Activated CD4-positive, alpha-beta T cell treated with anti-CD3 and anti-CD28 coated beads, Interleukin-2, amount 50 U/mL, for 24 hours (primary cell): ENCODE measurements around the gene PDCD4.
"Not testable (repeated sequence)": the region's sequence is repeated elsewhere in the genome, so short reads cannot be mapped to it uniquely, and the experiment has no call there.

ENCODE experiments used
- DNase-seq, 2 donors: peaks; one replicate each; pipeline ENCODE4 v3.0.0-alpha.2; 2020; ENCODE audit warnings: low read depth in 1 of 2, low spot score in 1 of 2

The PDCD4 gene

DNA sequence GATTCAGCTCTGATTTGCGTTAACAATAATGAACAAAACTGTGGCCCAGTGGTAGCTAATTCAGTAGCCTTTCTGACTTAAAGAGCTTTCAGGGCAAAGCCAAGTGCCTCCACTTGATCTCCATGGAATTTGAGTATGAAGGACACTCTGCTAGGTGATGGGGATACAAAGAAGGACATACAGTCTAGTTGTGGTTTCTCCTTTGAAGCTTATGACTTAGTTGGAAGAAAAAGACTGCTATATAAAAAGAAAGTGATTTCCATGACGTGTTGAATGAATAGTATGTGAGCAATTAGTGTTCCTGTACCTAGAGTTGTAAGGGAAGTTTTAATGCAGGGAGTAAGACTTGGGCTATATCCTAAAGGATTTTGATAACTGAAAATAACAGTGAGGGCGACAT, 8.3 kb downstream of the PDCD4 start:
- DNase-seq, result no peak

DNA sequence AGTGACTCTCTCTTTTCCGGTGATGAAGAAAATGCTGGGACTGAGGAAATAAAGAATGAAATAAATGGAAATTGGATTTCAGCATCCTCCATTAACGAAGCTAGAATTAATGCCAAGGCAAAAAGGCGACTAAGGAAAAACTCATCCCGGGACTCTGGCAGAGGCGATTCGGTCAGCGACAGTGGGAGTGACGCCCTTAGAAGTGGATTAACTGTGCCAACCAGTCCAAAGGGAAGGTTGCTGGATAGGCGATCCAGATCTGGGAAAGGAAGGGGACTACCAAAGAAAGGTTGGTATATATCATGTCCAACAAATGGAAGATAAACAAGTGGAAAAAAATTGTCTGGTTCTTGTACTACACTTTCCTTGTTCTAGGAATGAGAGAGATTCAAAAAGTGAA, 9.5 kb downstream of the PDCD4 start:
- DNase-seq, result no peak

DNA sequence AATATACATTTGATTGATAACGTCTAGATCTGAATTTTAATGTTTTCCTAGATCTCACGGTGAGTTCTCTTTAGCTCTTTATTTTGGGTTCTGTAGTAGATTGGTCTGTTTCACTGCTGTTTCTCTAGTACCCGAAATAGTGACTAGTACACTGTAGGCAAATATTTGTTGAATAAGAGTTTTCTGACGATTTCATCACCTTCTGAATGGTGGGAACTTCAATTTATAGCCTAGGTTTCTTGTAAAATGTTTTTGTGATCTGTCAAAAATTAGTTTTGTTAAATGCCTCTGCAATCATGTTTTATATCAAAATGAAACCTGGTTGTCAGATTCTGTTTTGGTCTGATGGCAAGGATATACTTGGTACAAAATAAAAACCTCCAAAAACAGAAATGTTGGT, 10.2 kb downstream of the PDCD4 start:
- DNase-seq, result no peak

DNA sequence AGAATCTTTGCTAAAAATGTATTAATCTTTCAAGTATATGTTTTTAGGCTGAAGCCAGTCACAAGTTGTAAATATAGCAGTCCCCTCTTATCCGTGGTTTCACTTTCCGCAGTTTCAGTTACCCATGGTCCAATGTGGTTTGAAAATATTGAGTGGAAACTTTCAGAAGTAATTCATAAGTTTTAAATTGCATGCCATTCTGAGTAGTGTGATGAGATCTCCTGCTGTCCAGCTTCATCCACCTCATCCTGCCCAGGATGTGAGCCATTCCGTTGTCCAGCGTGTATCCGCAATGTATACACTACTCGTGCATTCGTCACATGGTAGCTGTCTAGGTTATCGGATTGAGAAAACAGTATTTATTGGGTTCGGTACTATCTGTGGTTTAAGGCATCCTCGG, 12.2 kb downstream of the PDCD4 start:
- DNase-seq, result no peak

DNA sequence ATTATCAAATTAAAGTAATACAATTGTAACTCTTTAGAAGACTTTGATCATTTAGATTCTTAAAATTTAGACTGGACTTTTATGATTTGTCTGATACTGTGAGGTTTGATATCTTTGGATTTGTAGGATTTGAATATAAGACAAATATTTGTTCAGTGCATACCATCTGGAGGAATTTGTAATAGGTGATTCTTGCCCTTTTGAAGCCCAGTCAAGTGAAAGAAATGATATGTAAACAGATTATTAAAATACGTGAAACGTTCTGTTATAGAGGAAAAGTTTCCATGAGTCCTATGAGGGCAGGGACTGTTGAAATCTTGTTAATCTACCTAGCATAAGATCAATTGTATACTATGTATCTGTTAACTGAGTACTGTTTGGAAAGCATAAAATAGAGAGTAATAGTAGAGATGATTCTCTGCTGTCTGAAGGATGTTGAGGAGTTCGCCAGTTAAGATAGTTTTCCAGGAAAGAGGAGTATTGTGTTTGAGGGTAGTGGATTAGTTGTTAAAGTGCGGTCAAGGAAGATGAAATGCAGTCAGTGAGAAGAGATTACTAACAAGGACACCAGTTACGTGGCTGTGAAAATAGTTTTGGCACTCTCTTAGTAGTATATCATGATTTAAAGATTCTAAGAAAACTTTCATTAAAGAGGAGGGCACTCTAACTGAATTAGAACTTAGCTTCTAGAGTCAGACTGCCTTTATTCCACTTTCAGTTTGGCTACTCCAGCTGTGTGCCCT, 14.4 kb downstream of the PDCD4 start:
- DNase-seq, result no peak

DNA sequence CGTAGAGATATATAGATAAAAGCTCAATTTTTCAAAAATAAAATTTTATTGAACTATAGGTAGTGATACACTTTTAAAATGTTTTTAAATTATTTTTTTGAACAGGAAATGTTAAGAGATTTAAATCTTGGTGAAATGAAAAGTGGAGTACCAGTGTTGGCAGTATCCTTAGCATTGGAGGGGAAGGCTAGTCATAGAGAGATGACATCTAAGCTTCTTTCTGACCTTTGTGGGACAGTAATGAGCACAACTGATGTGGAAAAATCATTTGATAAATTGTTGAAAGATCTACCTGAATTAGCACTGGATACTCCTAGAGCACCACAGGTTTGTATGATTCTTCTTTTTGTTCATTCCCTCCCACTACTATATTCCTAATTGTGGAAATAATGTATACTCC, 15.8 kb downstream of the PDCD4 start:
- no peak for DNase-seq

DNA sequence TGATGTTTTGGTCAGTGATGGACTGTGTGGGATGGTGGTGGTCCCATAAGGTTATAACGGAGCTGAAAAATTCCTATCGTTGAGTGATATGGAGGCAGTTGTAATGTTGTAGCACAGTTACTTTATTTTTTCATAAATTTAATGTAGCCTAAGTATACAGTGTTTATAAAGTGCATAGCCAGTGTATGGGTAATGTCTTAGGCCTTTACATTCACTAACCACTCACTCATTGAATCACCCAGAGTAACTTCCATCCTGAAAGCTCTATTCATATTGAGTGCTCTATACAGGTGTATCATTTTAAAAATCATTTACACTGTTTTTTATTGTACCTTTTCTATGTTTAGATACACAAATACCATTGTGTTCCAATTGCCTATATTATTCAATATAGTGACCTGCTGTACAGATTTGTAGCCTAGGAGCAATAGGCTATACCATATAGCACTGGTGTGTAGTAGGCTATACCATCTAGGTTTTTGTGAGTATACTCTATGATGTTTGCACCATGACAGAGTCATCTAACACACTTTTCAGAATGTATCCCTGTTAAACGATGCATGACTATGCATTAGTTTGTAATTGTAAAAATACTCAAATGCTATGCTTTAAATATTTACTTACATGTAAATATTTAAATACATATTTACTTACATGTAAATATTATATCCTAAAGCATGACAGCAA, 21.0 kb downstream of the PDCD4 start:
- DNase-seq, result no peak

DNA sequence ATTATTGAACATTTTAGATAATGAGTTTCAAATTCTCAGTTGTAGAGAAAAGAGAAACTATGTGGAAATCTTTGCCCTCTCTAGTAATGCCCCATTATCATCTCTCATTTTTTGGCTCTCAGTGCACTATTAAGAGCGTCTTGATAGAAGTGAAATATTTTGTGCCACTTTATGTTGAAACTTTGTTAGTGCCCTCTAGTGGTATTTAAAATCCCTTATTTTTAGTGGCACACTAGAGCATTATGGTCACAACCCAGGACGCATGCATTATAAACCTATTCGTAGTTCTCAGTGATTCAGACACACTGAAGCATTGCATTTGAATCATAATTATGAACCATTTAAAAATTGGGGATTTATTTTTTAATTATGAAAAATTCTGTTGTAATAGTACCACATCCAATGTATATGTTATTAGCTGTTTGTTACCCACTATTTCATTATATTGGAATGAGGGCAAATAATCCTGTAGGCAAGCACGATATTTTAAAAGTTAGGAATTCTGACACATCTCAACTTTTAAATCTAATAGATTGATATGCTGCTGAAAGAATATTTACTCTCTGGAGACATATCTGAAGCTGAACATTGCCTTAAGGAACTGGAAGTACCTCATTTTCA, 21.9 kb downstream of the PDCD4 start:
- no peak for DNase-seq

DNA sequence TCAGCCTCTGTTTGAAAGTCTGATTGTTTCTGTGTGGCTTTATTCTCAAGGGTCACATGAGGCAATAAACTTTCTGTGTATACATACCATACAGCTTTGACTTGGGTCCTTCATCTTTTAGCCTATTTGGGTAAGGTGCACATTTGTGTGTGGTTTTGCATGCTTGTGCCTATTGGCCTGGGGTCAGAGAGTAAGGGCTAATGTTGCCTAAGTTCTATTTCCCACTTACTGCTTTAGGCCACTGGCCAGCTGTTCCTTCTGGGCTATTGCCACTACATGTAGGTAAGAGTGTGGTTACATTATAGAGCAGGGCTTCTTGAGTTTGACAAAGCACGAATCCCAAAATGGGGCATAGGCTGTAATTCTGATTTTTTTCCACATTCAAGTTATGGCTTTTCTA, 25.5 kb downstream of the PDCD4 start:
- no peak for DNase-seq

DNA sequence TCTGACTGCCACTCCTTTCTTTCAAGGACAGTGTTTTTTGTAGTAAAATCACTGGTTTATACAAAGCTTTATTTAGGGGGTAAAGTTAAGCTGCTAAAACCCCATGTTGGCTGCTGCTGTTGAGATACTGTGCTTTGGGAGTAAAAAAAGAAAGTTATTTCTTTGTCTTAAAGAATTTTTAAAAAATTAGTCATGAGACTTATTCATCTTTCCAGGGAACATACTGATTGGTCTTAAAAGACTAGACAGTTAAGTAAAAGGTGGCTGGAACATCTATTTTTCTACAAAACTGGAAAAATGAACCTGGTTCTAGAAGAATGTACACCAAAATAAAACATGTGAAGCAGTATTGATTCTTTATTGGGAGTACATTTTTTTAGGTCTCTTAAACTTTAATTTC, 26.7 kb downstream of the PDCD4 start:
- no peak for DNase-seq

DNA sequence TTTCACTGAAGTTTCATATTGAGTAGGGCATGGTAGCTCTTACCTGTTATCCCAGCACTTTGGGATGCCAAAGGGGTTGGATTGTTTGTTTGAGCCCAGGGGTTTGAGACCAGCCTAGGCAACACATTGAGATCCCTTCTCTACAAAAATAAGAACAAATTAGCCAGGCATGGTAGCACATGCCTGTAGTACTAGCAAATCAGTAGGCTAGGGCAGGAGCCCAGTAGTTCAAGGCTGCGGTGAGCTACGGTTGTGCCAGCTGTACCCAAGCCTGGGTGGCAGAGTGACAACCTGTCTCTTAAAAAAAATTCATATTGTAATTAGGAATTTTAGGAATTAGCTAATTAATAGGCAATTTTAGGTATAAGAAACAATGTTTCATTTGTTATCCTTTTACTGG, 29.3 kb downstream of the PDCD4 start:
- no peak for DNase-seq

DNA sequence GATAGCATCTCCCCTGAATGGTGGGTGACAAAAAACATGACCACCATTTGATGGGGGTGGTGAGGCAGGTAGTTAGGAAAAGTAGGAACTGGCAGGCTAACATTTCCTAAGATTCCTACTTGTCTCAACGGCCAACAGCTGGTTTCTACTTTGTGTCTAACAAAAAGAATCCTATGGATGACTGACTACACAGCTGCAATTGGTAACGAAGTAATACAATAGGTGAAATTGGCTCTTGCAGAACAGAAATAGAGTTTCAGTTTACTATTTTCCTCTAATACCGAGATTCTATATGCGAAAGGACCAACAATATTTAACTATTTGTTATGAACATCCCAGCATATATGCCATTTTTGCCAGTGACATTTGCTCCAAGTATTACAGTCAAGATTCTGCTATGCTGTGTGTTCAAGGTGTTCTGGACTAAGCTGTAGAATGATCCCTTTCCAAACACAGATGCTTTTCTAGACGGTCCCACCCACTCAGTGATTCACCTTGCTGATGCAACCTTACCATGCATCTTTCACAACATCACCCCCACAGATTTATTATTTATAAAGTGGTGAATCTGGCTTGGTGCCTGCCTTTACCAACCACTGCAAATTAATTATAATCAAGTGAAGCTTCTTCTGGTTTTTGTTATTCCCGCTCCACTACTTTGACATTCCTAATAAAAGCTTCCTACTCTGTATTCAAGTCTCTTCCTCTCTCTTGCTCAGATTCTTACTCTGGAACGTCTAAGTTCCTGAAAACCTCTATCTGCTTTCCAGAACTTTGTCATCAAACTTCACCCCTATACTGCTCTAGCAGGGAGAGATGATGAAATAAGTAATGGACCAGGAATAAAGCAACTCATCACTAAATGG, 30.5 kb downstream of the PDCD4 start:
- DNase-seq, result peak in 1 of 2 donors; percentile 19

DNA sequence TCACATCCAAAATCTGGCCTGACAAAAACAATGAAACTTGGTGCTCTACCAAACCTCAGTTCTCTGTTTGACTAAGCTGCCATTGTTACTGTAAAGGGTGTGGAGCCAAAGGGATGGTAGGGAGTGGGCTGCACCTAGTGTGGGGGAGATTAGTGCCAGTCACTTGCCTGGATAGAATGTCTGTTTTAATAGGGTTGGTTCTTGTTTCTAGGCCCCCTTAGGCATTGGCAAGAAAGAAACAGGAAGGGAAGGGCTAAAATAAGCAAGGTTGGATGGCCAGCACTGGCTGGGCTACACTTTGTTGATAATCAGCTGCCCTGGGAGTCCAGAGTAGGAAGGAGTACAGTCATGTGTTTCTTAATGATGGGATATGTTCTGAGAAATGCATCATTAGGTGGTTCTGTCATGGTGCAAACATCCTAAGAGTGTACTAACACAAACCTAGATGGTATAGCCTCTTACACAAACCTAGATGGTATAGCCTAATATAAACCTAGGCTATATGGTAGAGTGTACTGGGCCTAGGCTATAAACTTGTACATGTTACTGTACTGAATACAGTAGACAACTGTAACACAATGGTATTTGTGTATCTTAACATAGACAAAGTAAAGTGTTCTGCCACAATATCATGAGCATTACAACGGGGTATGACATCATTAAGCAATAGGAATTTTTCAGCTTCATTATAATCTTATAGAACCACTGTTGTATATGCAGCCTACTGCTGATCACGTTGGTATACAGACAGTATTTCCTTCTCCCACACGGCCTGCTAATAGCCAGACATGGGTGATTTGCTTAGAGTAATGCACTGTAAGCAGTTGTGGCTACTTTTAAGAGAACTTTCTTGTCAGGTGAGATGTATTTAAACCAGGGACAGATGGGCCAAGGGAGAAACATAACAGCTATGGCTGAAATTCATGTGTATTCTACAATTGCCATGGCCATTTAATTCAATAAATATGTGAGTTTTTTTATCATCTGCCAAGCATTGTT, 31.9 kb downstream of the PDCD4 start:
- DNase-seq, result no peak

DNA sequence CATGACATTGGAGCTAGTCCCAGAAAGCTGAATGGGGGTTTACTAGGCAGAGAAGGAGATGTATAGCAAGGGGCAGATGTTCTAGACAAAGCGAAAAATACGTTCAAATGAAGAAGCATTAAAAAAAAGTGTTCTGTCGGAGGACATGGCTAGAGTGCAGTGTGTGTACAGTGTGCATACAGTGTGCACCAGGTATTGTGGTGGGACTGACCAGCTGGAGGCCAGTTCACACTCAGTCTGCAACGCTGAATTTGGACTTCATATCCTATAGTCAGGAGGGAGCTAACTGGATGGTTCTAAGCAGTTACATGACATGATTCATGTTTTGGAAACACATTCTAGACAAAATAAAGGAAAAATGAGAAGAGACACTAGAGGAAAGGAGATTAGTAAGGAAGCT, 38.4 kb downstream of the PDCD4 start:
- DNase-seq, result no peak

DNA sequence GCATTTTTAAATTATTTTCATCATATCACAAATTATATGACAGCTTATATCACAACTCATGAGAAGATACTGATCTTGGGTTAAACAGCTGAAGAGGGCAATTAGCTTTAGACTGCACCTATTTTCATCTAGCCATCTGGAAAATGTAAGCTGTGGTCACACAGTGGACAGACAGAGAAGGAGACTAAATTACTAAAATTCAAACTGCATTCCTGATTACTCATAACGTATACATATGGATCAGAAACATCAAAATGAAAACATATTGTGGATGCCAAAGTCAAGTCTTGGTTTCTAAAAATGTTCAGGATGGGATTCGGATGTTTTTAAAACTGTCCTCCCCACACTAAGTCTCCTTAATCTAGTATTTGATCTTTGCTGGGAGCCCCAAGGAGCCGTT, 40.6 kb downstream of the PDCD4 start:
- DNase-seq, result no peak

DNA sequence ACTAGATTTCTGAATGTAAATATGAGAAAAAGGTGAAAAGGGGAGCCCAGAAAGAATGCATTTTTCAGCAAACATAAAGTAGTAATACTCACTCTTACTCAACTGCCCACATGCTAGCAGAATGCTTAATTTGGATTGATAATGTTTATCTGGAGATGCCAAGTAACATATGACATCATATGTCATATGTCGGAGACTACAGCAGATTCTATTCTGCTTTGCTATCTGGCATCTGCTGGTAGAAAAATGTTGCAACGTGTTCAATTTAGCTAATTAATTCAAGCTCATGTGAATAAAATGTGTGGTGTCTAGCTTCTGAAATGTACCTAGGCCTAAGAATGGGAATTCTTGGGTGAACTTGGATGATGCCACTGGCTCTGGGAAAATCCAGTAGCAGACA, 42.7 kb downstream of the PDCD4 start:
- DNase-seq, result no peak

DNA sequence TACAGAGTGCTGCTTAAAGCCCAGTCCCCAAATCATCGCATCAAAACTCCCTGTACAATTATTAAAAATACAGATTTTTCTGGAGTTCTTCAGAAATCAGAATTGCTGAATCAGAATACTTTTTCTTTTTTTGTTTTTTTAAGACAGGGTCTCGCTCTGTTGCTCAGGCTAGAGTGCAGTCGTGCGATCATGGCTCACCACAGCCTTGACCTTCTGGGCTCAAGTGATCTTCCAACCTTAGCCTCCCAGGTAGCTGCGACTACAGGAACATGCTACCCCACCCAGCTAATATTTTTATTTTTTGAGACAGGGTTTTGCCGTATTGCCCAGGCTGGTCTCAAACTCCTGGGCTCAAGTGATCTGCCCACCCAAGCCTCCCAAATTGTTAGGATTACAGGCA, 43.3 kb downstream of the PDCD4 start:
- DNase-seq, result no peak

DNA sequence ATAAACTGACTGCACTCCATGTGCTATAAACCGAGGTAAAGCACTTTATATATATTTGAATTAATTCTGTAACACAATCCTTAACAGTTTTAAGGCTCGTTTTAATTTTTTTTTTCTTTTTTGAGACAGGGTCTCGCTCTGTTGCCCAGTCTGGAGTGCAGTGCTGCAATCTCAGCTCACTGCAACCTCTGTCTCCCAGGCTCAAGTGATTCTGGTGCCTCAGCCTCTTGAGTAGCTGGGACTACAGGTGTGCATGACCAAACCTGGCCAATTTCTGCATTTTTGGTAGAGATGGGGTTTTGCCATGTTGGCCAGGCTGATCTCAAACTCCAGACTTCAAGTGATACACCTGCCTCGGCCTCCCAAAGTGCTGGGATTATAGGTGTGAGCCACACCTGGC, 43.9 kb downstream of the PDCD4 start:
- not testable (repeated sequence) for DNase-seq

DNA sequence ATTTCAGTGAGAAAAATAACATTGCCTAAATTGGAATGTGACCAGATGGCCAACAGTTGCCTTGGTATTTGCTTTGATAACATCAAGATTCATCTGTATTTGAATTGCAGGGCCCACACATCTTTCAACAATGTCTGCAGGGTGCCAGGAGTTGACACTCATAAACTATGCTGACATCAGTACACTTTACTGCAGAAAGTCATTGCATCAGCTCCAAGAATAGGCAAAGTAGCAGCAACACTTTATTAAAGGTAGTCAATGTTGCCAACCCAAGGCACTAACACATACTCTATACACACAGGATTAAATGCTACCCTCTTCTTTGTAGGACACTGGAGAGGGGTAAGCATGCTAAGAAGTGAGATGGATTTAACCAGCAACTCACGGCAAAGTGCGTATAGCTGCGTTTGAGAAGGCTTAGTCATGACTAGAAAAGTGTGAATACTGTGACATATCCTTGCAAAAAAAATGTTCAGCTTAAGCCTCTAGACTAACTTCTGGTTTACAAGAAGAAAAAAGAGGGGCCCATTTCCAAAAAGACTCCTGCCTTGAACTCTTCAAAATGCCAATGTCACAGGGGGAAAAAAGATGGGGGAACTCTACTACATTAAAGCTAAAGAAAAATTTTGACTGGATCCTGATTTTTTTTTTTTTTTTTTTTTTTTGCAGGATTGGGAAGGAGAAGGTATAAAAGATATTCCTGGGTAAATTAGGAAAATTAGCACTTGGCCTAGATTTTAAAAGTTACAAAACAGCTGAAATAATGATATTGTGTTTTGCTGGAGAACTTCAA, 45.0 kb downstream of the PDCD4 start:
- DNase-seq, result no peak

DNA sequence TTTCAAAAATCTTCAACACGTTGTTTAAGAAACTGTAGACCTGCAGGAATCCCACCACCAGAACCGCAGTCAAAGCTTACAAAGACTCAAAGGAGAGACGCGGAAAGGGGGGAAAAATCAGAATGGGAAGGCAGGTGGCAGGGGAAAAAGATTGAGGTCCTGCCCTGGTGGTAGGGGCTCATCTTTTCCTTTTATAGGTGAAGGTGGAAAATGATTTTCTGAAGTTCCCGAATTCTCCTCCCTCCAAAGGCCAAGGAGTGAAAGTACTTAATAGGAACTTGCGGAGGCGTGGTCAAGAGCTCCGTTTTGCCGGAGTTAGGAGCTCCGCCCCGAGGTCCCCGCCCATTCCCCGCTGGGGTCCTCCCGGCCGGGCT, 46.5 kb downstream of the PDCD4 start:
- DNase-seq, result peak in 1 of 2 donors; percentile 75
